ENCODE data around the gene ZNF668. TPM values are rescaled to one million over a fixed set of nuclear protein-coding genes. Genes with fewer than 3 reads are reported as not detected.

Gene ZNF668
- total and polyA plus RNA-seq, 2 of the 13 experiments (the other 11 are each of a cell fraction or from before 2014, with no cell fraction given) = 3.8 to 9.8 TPM

GRCh38 chr16:31106509-31107464 is 32.7 kb upstream of the ZNF668 start (continued):
- TF ChIP-seq ATM (IDR thresholded peaks at IDR 0.05; ENCODE audit: borderline replicate concordance) (no peak), ZNF687 (CRISPR knock-in tag; IDR thresholded peaks at IDR 0.05) (peak; percentile 58; the same call in 1 of the 2 replicates), ZFX (CRISPR knock-in tag; IDR thresholded peaks at IDR 0.05; ENCODE audit: low read depth) (no peak), ZNF121 (CRISPR knock-in tag; IDR thresholded peaks at IDR 0.05) (peak; percentile 87), KDM4B (CRISPR knock-in tag; IDR thresholded peaks at IDR 0.05) (no peak), SIX4 (CRISPR knock-in tag; IDR thresholded peaks at IDR 0.05) (no peak), ZBTB38 (CRISPR knock-in tag; IDR thresholded peaks at IDR 0.05) (peak; percentile 96), ZXDC (CRISPR knock-in tag; IDR thresholded peaks at IDR 0.05) (no peak), ZBTB46 (CRISPR knock-in tag; IDR thresholded peaks at IDR 0.05; ENCODE audit: borderline replicate concordance) (0 out of 2 replicates have a peak, but pooled peaks have one; percentile 7), HNRNPK (IDR thresholded peaks at IDR 0.05; ENCODE audit: low read depth, low read length, poor library complexity, severe bottlenecking) (no peak), ZNF746 (CRISPR knock-in tag; IDR thresholded peaks at IDR 0.05) (0 out of 2 replicates have a peak, but pooled peaks have one; percentile 6), HMGA1 (CRISPR knock-in tag; conservative IDR thresholded peaks at IDR 0.05) (no peak), ARNT2 (CRISPR knock-in tag; IDR thresholded peaks at IDR 0.05; ENCODE audit: low read depth) (no peak), DDIT3 (CRISPR knock-in tag; IDR thresholded peaks at IDR 0.05) (no peak), MIER2 (CRISPR knock-in tag; IDR thresholded peaks at IDR 0.05) (no peak), ZNF720 (CRISPR knock-in tag; IDR thresholded peaks at IDR 0.05) (no peak), FOXA1 (IDR thresholded peaks at IDR 0.05) (no peak), FOXA1 (CRISPR knock-in tag; IDR thresholded peaks at IDR 0.05) (no peak), ZNF275 (CRISPR knock-in tag; IDR thresholded peaks at IDR 0.05; ENCODE audit: borderline replicate concordance) (peak; percentile 55; the same call in 1 of the 2 replicates)

Data from HepG2 (cell line).